Measurements from ENCODE around the gene HERC2. TPM values are rescaled to one million over a fixed set of nuclear protein-coding genes. Genes with fewer than 3 reads are reported as not detected.

HERC2 gene
- total RNA-seq, 1 donor from 2014 or later, result 111 TPM

GRCh38 chr15:28091313-28091712, 230.7 kb downstream of the HERC2 start:
- H3K36me3 Mint-ChIP-seq (ENCODE audit: unreplicated experiment), result peaks cover 4% of the 10 kb centered on the region
- H3K4me1 Mint-ChIP-seq (ENCODE audit: low read depth, unreplicated experiment), result peaks cover 2% of the 10 kb centered on the region
- peaks cover 14% of the 10 kb centered on the region for H3K27me3 Mint-ChIP-seq (ENCODE audit: unreplicated experiment)
- H3K9me3 Mint-ChIP-seq (ENCODE audit: unreplicated experiment), result peaks cover 11% of the 10 kb centered on the region
- no peak for TF ChIP-seq CTCF (IDR thresholded peaks at IDR 0.05; ENCODE audit: partially characterized antibody, unreplicated experiment)
- H3K4me3 Mint-ChIP-seq (ENCODE audit: unreplicated experiment), result no peak overlapping the region
- DNase-seq, result no peak
- no peak overlapping the region for H3K27ac Mint-ChIP-seq (ENCODE audit: unreplicated experiment)

- Mint-ChIP-seq H3K27me3 (ENCODE audit: unreplicated experiment) (no peaks in the 10 kb centered on the region), H3K4me1 (ENCODE audit: low read depth, unreplicated experiment) (no peaks in the 10 kb centered on the region), H3K27ac (ENCODE audit: unreplicated experiment) (no peak overlapping the region), H3K36me3 (ENCODE audit: unreplicated experiment) (peaks cover 4% of the 10 kb centered on the region), H3K4me3 (ENCODE audit: unreplicated experiment) (no peak overlapping the region), H3K9me3 (ENCODE audit: unreplicated experiment) (peaks cover 4% of the 10 kb centered on the region)
- TF ChIP-seq CTCF (IDR thresholded peaks at IDR 0.05; ENCODE audit: partially characterized antibody, unreplicated experiment), result peak; percentile 77
- DNase-seq, result peak; percentile 75
Observed at GRCh38 chr15:28086175-28086703, 235.7 kb downstream of the HERC2 start.

GRCh38 chr15:28085489-28086174, 236.3 kb downstream of the HERC2 start:
- no peak for DNase-seq
- H3K4me3 Mint-ChIP-seq (ENCODE audit: unreplicated experiment), result no peak overlapping the region
- peaks cover 2% of the 10 kb centered on the region for H3K4me1 Mint-ChIP-seq (ENCODE audit: low read depth, unreplicated experiment)
- TF ChIP-seq CTCF (IDR thresholded peaks at IDR 0.05; ENCODE audit: partially characterized antibody, unreplicated experiment), result no peak
- H3K9me3 Mint-ChIP-seq (ENCODE audit: unreplicated experiment), result peaks cover 4% of the 10 kb centered on the region
- H3K27ac Mint-ChIP-seq (ENCODE audit: unreplicated experiment), result no peak overlapping the region
- peaks cover 4% of the 10 kb centered on the region for H3K36me3 Mint-ChIP-seq (ENCODE audit: unreplicated experiment)
- H3K27me3 Mint-ChIP-seq (ENCODE audit: unreplicated experiment), result no peaks in the 10 kb centered on the region

GRCh38 chr15:28084547-28084946, 237.4 kb downstream of the HERC2 start:
- Mint-ChIP-seq H3K27ac (ENCODE audit: unreplicated experiment) (no peak overlapping the region), H3K9me3 (ENCODE audit: unreplicated experiment) (peaks cover 6% of the 10 kb centered on the region), H3K4me1 (ENCODE audit: low read depth, unreplicated experiment) (peaks cover 7% of the 10 kb centered on the region), H3K4me3 (ENCODE audit: unreplicated experiment) (no peak overlapping the region), H3K27me3 (ENCODE audit: unreplicated experiment) (peaks cover 2% of the 10 kb centered on the region), H3K36me3 (ENCODE audit: unreplicated experiment) (peaks cover 4% of the 10 kb centered on the region)
- no peak for DNase-seq
- TF ChIP-seq CTCF (IDR thresholded peaks at IDR 0.05; ENCODE audit: partially characterized antibody, unreplicated experiment), result no peak
